ENCODE measurements around the gene TLL1. TPM values are rescaled to one million over a fixed set of nuclear protein-coding genes. Genes with fewer than 3 reads are reported as not detected.

Gene TLL1
- total and polyA plus RNA-seq, 7 experiments from 2014 or later = not detected

DNA sequence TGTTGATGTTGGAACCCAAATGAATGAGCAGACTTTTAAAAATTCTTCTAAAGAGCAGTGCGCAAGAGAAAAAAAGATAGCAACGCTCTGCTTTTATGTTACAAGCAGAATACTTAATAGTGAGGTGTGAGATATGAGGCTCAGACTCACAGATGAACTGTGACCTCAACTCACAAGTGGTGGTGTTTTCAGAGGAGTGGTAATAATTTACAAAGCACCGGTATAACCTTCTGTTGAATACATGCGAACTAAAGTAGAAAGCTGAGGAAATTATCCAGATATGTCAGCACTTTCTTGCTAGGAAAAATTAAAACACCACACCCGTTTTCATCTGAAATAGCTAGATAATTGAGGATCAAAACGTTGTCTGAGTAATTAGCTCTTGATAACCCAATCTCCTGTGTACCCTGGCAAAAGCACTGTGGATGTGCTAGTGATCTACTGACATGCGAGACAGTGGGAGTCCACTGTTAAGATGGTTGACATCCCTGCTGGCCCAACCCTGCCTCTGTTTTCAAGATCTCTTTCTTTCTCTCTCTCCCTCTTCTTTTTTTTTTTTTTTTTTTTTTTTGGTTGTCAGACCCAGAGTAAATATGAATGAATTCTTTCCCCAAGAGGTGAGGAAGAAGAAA, 6.9 kb upstream of the TLL1 start:
- no peak overlapping the region for H3K27ac Mint-ChIP-seq
- Histone ChIP-seq H3K9me3 (ENCODE audit: control insufficient read depth in 2 of 3, low read length in 3 of 3) (no peaks in the 10 kb centered on the region), H3K27ac (ENCODE audit: low read depth, low read length) (no peak overlapping the region), H3K27me3 (ENCODE audit: control insufficient read depth in 2 of 2, insufficient read depth in 2 of 2, low read length in 2 of 2) (no peaks in the 10 kb centered on the region), H3K4me3 (ENCODE audit: low read length) (no peak overlapping the region), H3K36me3 (ENCODE audit: control insufficient read depth in 2 of 3, insufficient read depth in 3 of 3, low read length in 3 of 3) (no peaks in the 10 kb centered on the region), H3K4me1 (ENCODE audit: control insufficient read depth in 2 of 2, insufficient read depth in 2 of 2, low read length in 2 of 2) (no peaks in the 10 kb centered on the region)
- ATAC-seq (no peak), DNase-seq (no peak)
- H3K27me3 Mint-ChIP-seq = peaks cover under 1 to 9% (median 5%) of the 10 kb centered on the region in 5 donors
- H3K4me3 Mint-ChIP-seq = no peak overlapping the region
- H3K4me1 Mint-ChIP-seq = no peaks in the 10 kb centered on the region
- intact Hi-C loops (cut with micrococcal nuclease) = no loop called here
- H3K36me3 Mint-ChIP-seq = no peaks in the 10 kb centered on the region
- peaks cover 0 to 3% (median 0%) of the 10 kb centered on the region in 11 donors for H3K9me3 Mint-ChIP-seq
- POLR2A ChIA-PET = no interaction called here
- CTCF ChIA-PET = no interaction called here

DNA sequence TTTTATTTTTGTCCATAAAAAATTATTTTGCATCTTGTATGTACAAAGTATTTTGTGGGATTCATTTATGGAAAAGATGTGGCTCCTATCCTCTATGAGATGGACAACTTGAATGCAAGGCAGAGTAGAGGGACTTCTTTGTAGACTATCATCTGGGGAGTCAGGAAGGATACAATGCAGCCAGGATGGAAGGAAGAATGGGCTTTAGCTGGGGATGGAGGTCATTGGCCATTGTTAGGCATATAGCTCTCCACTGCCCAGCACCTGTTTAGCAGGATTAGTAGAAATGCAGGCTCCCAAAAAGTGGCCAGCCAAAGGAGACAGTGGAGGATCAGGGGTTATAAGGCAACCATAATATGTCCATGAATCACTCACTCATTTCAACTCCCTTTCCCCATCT, 5.1 kb upstream of the TLL1 start:
- DNase-seq (no peak), ATAC-seq (no peak)
- ChIA-PET POLR2A (no interaction called here), CTCF (no interaction called here)
- Mint-ChIP-seq H3K4me1 (peaks cover 0 to 5% (median 2%) of the 10 kb centered on the region in 7 donors), H3K36me3 (peaks cover 0 to 5% (median 0%) of the 10 kb centered on the region in 5 donors), H3K27ac (no peak overlapping the region), H3K9me3 (peaks cover 0 to 4% (median 0%) of the 10 kb centered on the region in 11 donors), H3K4me3 (no peak overlapping the region), H3K27me3 (peaks cover 16 to 24% (median 23%) of the 10 kb centered on the region in 5 donors)
- no peaks in the 10 kb centered on the region for H3K27me3 ChIP-seq (ENCODE audit: control insufficient read depth in 2 of 2, insufficient read depth in 2 of 2, low read length in 2 of 2)
- no peaks in the 10 kb centered on the region for H3K4me1 ChIP-seq (ENCODE audit: control insufficient read depth in 2 of 2, insufficient read depth in 2 of 2, low read length in 2 of 2)
- no peaks in the 10 kb centered on the region for H3K36me3 ChIP-seq (ENCODE audit: control insufficient read depth in 2 of 3, insufficient read depth in 3 of 3, low read length in 3 of 3)
- no peaks in the 10 kb centered on the region for H3K9me3 ChIP-seq (ENCODE audit: control insufficient read depth in 2 of 3, low read length in 3 of 3)
- intact Hi-C loops (cut with micrococcal nuclease) = no loop called here
- no peak overlapping the region for H3K27ac ChIP-seq (ENCODE audit: low read depth, low read length)
- no peak overlapping the region for H3K4me3 ChIP-seq (ENCODE audit: low read length)

DNA sequence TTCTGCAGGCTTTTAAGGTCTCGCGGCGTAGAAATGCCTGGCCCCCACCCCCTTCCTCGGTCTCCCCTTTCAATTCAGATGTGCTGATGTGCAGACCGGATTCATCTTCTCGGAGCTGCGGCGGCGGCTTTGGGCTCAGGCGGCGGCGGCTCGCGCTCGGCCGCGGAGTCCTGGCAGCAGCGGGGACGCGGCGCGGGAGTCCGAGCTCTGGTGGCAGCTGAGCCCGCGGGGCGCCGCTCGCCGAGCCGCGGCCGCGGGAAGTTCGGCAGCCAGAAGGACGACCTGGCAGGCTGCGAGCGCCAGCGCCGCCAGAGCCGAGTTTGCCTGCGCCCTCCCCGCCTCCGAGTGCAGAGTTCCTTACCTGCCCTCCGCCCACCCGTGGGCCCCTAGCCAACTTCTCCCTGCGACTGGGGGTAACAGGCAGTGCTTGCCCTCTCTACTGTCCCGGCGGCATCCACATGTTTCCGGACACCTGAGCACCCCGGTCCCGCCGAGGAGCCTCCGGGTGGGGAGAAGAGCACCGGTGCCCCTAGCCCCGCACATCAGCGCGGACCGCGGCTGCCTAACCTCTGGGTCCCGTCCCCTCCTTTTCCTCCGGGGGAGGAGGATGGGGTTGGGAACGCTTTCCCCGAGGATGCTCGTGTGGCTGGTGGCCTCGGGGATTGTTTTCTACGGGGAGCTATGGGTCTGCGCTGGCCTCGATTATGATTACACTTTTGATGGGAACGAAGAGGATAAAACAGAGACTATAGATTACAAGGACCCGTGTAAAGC, 448 bp downstream of the TLL1 start:
- H3K4me1 Mint-ChIP-seq = peaks cover 0 to 25% (median 7%) of the 10 kb centered on the region in 7 donors
- peak overlapping the region in 7 of 10 donors; percentile 20 to 58 (median 48) for H3K4me3 Mint-ChIP-seq

DNA sequence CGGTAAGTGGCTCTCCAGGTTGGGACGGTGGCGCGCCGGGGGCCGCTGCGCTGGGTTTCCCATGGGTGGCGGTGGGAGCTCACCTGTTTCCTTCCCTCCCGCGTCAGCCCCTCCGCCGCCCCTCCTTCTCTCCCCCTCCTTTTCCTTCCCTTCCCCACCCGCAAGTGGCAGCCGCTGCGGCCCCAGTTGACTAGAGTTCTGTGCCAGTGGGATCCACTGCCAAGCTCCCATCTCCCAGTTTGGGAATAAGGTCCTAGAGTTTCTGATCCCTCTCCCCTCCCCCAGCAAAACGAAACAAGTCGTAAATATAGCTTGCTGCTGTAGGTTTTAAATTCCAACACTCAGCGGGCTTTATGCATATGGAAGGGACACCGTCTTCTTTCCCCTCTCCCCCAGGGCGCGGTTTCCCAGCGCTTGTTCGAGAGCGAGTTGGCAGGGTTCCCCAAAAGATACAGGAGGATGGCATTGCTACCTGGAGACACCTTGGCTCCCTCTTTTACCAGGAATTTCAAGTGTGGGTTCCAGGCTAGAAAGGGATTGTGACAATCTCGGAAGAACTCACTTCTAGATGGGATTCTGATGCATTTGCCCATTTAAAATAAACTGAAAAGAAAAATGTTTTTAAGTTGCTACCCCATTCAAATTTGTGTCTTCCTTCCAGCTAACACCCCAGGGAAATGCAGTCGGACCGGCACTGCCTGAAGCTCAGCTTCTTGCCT, 1.2 kb downstream of the TLL1 start:
- Histone ChIP-seq H3K4me3 (ENCODE audit: low read length) (no peak overlapping the region), H3K27ac (ENCODE audit: low read depth, low read length) (no peak overlapping the region), H3K4me1 (ENCODE audit: control insufficient read depth in 2 of 2, insufficient read depth in 2 of 2, low read length in 2 of 2) (no peaks in the 10 kb centered on the region), H3K27me3 (ENCODE audit: control insufficient read depth in 2 of 2, insufficient read depth in 2 of 2, low read length in 2 of 2) (no peaks in the 10 kb centered on the region), H3K36me3 (ENCODE audit: control insufficient read depth in 2 of 3, insufficient read depth in 3 of 3, low read length in 3 of 3) (no peaks in the 10 kb centered on the region), H3K9me3 (ENCODE audit: control insufficient read depth in 2 of 3, low read length in 3 of 3) (no peaks in the 10 kb centered on the region)
- intact Hi-C loops (cut with micrococcal nuclease) = no loop called here
- H3K36me3 Mint-ChIP-seq = peaks cover 0 to 6% (median 0%) of the 10 kb centered on the region in 5 donors
- DNase-seq (no peak), ATAC-seq (no peak)
- no peak overlapping the region for H3K27ac Mint-ChIP-seq
- peak overlapping the region in 8 of 10 donors; percentile 6 to 58 (median 42) for H3K4me3 Mint-ChIP-seq
- peaks cover 49 to 62% (median 59%) of the 10 kb centered on the region in 5 donors for H3K27me3 Mint-ChIP-seq
- POLR2A ChIA-PET = no interaction called here
- CTCF ChIA-PET = no interaction called here
- H3K9me3 Mint-ChIP-seq = peaks cover 0 to 9% (median 0%) of the 10 kb centered on the region in 11 donors
- H3K4me1 Mint-ChIP-seq = peaks cover 0 to 25% (median 7%) of the 10 kb centered on the region in 7 donors

More for the DNA sequence above, 448 bp downstream of the TLL1 start:
- Histone ChIP-seq H3K27me3 (ENCODE audit: control insufficient read depth in 2 of 2, insufficient read depth in 2 of 2, low read length in 2 of 2) (no peaks in the 10 kb centered on the region), H3K36me3 (ENCODE audit: control insufficient read depth in 2 of 3, insufficient read depth in 3 of 3, low read length in 3 of 3) (no peaks in the 10 kb centered on the region), H3K9me3 (ENCODE audit: control insufficient read depth in 2 of 3, low read length in 3 of 3) (no peaks in the 10 kb centered on the region), H3K4me1 (ENCODE audit: control insufficient read depth in 2 of 2, insufficient read depth in 2 of 2, low read length in 2 of 2) (no peaks in the 10 kb centered on the region), H3K27ac (ENCODE audit: low read depth, low read length) (no peak overlapping the region), H3K4me3 (ENCODE audit: low read length) (no peak overlapping the region)
- Mint-ChIP-seq H3K9me3 (peaks cover 0 to 9% (median 0%) of the 10 kb centered on the region in 11 donors), H3K27me3 (peaks cover 49 to 62% (median 59%) of the 10 kb centered on the region in 5 donors), H3K36me3 (peaks cover 0 to 6% (median 0%) of the 10 kb centered on the region in 5 donors), H3K27ac (no peak overlapping the region)
- intact Hi-C loops (cut with micrococcal nuclease) = no loop called here
- ATAC-seq (peak; percentile 16), DNase-seq (no peak)
- CTCF ChIA-PET = no interaction called here
- POLR2A ChIA-PET = no interaction called here

- Mint-ChIP-seq H3K4me3 (peak overlapping the region in 2 of 10 donors; percentile 42 to 58), H3K4me1 (peaks cover 0 to 25% (median 7%) of the 10 kb centered on the region in 7 donors), H3K9me3 (peaks cover 0 to 9% (median 0%) of the 10 kb centered on the region in 11 donors), H3K27ac (no peak overlapping the region), H3K27me3 (peaks cover 46 to 61% (median 56%) of the 10 kb centered on the region in 5 donors), H3K36me3 (peaks cover 0 to 6% (median 0%) of the 10 kb centered on the region in 5 donors)
- Histone ChIP-seq H3K4me1 (ENCODE audit: control insufficient read depth in 2 of 2, insufficient read depth in 2 of 2, low read length in 2 of 2) (no peaks in the 10 kb centered on the region), H3K4me3 (ENCODE audit: low read length) (no peak overlapping the region), H3K27ac (ENCODE audit: low read depth, low read length) (no peak overlapping the region), H3K9me3 (ENCODE audit: control insufficient read depth in 2 of 3, low read length in 3 of 3) (no peaks in the 10 kb centered on the region), H3K36me3 (ENCODE audit: control insufficient read depth in 2 of 3, insufficient read depth in 3 of 3, low read length in 3 of 3) (no peaks in the 10 kb centered on the region), H3K27me3 (ENCODE audit: control insufficient read depth in 2 of 2, insufficient read depth in 2 of 2, low read length in 2 of 2) (no peaks in the 10 kb centered on the region)
- intact Hi-C loops (cut with micrococcal nuclease) = no loop called here
- CTCF ChIA-PET = no interaction called here
- DNase-seq (no peak), ATAC-seq (no peak)
- POLR2A ChIA-PET = no interaction called here
Measured at GRCh38 chr4:165874791-165875371, 1.8 kb downstream of the TLL1 start.

GRCh38 chr4:165875446-165875845, 2.4 kb downstream of the TLL1 start:
- Histone ChIP-seq H3K36me3 (ENCODE audit: control insufficient read depth in 2 of 3, insufficient read depth in 3 of 3, low read length in 3 of 3) (no peaks in the 10 kb centered on the region), H3K4me1 (ENCODE audit: control insufficient read depth in 2 of 2, insufficient read depth in 2 of 2, low read length in 2 of 2) (no peaks in the 10 kb centered on the region), H3K27me3 (ENCODE audit: control insufficient read depth in 2 of 2, insufficient read depth in 2 of 2, low read length in 2 of 2) (no peaks in the 10 kb centered on the region), H3K9me3 (ENCODE audit: control insufficient read depth in 2 of 3, low read length in 3 of 3) (no peaks in the 10 kb centered on the region), H3K4me3 (ENCODE audit: low read length) (no peak overlapping the region), H3K27ac (ENCODE audit: low read depth, low read length) (no peak overlapping the region)
- intact Hi-C loops (cut with micrococcal nuclease) = no loop called here
- Mint-ChIP-seq H3K36me3 (peaks cover 0 to 6% (median 0%) of the 10 kb centered on the region in 5 donors), H3K27me3 (peaks cover 41 to 61% (median 52%) of the 10 kb centered on the region in 5 donors), H3K4me1 (peaks cover 0 to 25% (median 7%) of the 10 kb centered on the region in 7 donors), H3K27ac (no peak overlapping the region), H3K4me3 (no peak overlapping the region), H3K9me3 (peaks cover 0 to 9% (median 0%) of the 10 kb centered on the region in 11 donors)
- ATAC-seq (no peak), DNase-seq (no peak)
- ChIA-PET POLR2A (no interaction called here), CTCF (no interaction called here)

Data from naive thymus-derived CD4-positive, alpha-beta T cell (primary cell).